H9 (cell line): Measurements from ENCODE around the gene GLCCI1. TPM values are rescaled to one million over a fixed set of nuclear protein-coding genes. Genes with fewer than 3 reads are reported as not detected.

Source experiments
- DNase-seq: peaks from one replicate; pipeline ENCODE4 v3.0.0-alpha.2; 2017
- H2AFZ ChIP-seq: one replicate; pipeline ENCODE4 v1.6.1; 2013; ENCODE audit warnings: mild to moderate bottlenecking, low read length, control low read depth, moderate library complexity
- H2AK5ac ChIP-seq: 2 replicates; pipeline ENCODE4 v1.6.1; 2013; ENCODE audit warnings: low read length, control low read depth, mixed read lengths; ENCODE audit not compliant: insufficient read length
- H2BK120ac ChIP-seq: one replicate; pipeline ENCODE4 v1.6.1; 2013; ENCODE audit warnings: low read depth, mild to moderate bottlenecking, low read length, control low read depth, inconsistent platforms; ENCODE audit not compliant: poor library complexity, severe bottlenecking
- H2BK12ac ChIP-seq: 2 replicates; pipeline ENCODE4 v1.6.1; 2013; ENCODE audit warnings: low read length, control low read depth, mixed read lengths, low read depth; ENCODE audit not compliant: insufficient read length
- H2BK15ac ChIP-seq: 2 replicates; pipeline ENCODE4 v1.6.1; 2013; ENCODE audit warnings: low read depth, low read length, control low read depth
- H2BK20ac ChIP-seq: one replicate; pipeline ENCODE4 v1.6.1; 2013; ENCODE audit warnings: low read depth, mild to moderate bottlenecking, low read length, control low read depth, inconsistent platforms; ENCODE audit not compliant: poor library complexity, severe bottlenecking
- H2BK5ac ChIP-seq: 2 replicates; pipeline ENCODE4 v1.6.1; 2013; ENCODE audit warnings: low read length, control low read depth, mixed read lengths; ENCODE audit not compliant: insufficient read length
- H3K14ac ChIP-seq: 2 replicates; pipeline ENCODE4 v1.6.1; 2013; ENCODE audit warnings: low read length, control low read depth; ENCODE audit not compliant: insufficient read depth
- H3K18ac ChIP-seq: 2 replicates; pipeline ENCODE4 v1.6.1; 2013; ENCODE audit warnings: low read depth, mild to moderate bottlenecking, mixed read lengths, low read length, control low read depth; ENCODE audit not compliant: insufficient read length
- H3K23ac ChIP-seq: 2 replicates; pipeline ENCODE4 v1.6.1; 2013; ENCODE audit warnings: low read length, control low read depth, mixed read lengths, low read depth; ENCODE audit not compliant: insufficient read length
- H3K23me2 ChIP-seq: 2 replicates; pipeline ENCODE4 v1.6.1; 2013; ENCODE audit warnings: low read depth, mild to moderate bottlenecking, mixed read lengths, low read length, control low read depth; ENCODE audit not compliant: insufficient read length, poor library complexity, severe bottlenecking
- H3K27ac ChIP-seq: 2 replicates; pipeline ENCODE4 v1.5.1; 2013; ENCODE audit warnings: low read length, control low read depth, mixed read lengths, low read depth; ENCODE audit not compliant: insufficient read length
- H3K27me3 ChIP-seq: 2 replicates; pipeline ENCODE4 v1.6.1; 2013; ENCODE audit warnings: low read length, control low read depth, inconsistent platforms; ENCODE audit not compliant: insufficient read depth
- H3K4ac ChIP-seq: 2 replicates; pipeline ENCODE4 v1.6.1; 2013; ENCODE audit warnings: low read depth, mild to moderate bottlenecking, control low read depth, inconsistent platforms, low read length, moderate library complexity
- H3K4me1 ChIP-seq: 2 replicates; pipeline ENCODE4 v1.6.1; 2013; ENCODE audit warnings: low read length, control low read depth, inconsistent platforms; ENCODE audit not compliant: insufficient read depth
- H3K4me2 ChIP-seq: 2 replicates; pipeline ENCODE4 v1.6.1; 2013; ENCODE audit warnings: low read length, control low read depth, mixed read lengths; ENCODE audit not compliant: insufficient read length, insufficient read depth
- H3K56ac ChIP-seq: 2 replicates; pipeline ENCODE4 v1.6.1; 2013; ENCODE audit warnings: low read depth, mild to moderate bottlenecking, mixed read lengths, low read length, control low read depth; ENCODE audit not compliant: insufficient read length
- H3K79me1 ChIP-seq: 2 replicates; pipeline ENCODE4 v1.6.1; 2013; ENCODE audit warnings: low read depth, mild to moderate bottlenecking, moderate library complexity, low read length, control low read depth, inconsistent platforms; ENCODE audit not compliant: insufficient read depth, poor library complexity, severe bottlenecking
- H3K79me2 ChIP-seq: 2 replicates; pipeline ENCODE4 v1.6.1; 2013; ENCODE audit warnings: low read length, control low read depth, inconsistent platforms; ENCODE audit not compliant: insufficient read depth
- H3K9ac ChIP-seq: 2 replicates; pipeline ENCODE4 v1.6.1; 2013; ENCODE audit warnings: low read length, control low read depth, mixed read lengths; ENCODE audit not compliant: insufficient read length; ENCODE audit errors: extremely low read depth
- H3K9me3 ChIP-seq: one replicate; pipeline ENCODE4 v1.6.1; 2013; ENCODE audit warnings: low read depth, low read length, inconsistent platforms; ENCODE audit not compliant: control insufficient read depth
- H3T11ph ChIP-seq: one replicate; pipeline ENCODE4 v1.6.1; 2013; ENCODE audit warnings: mild to moderate bottlenecking, low read length, control low read depth, inconsistent platforms
- H4K20me1 ChIP-seq: one replicate; pipeline ENCODE4 v1.6.1; 2013; ENCODE audit not compliant: control insufficient read depth, insufficient read length, insufficient read depth
- H4K5ac ChIP-seq: 2 replicates; pipeline ENCODE4 v1.6.1; 2013; ENCODE audit warnings: low read depth, mild to moderate bottlenecking, mixed read lengths, low read length, control low read depth; ENCODE audit not compliant: insufficient read length
- H4K8ac ChIP-seq: replicated peaks from 2 replicates; pipeline ENCODE4 v1.6.1; 2013; ENCODE audit warnings: low read length, control low read depth, mixed read lengths, low read depth; ENCODE audit not compliant: insufficient read length
- H4K91ac ChIP-seq: 2 replicates; pipeline ENCODE4 v1.6.1; 2013; ENCODE audit warnings: low read depth, mild to moderate bottlenecking, moderate library complexity, mixed read lengths, low read length, control low read depth; ENCODE audit not compliant: insufficient read length
- H3K27ac Mint-ChIP-seq, 3 experiments: 2 replicates in 2 of 3; 3 replicates in 1 of 3; pipeline ENCODE4 v1.8.0; 2020 to 2021; ENCODE audit warnings: mixed read lengths in 3 of 3, mild to moderate bottlenecking in 1 of 3, moderate library complexity in 1 of 3
- H3K27me3 Mint-ChIP-seq: 2 replicates; pipeline ENCODE4 v1.8.0; 2021; ENCODE audit warnings: low read depth, mild to moderate bottlenecking, moderate library complexity, mixed read lengths
- H3K36me3 Mint-ChIP-seq, 3 experiments: 2 replicates in 2 of 3; 3 replicates in 1 of 3; pipeline ENCODE4 v1.8.0; 2020 to 2021; ENCODE audit warnings: low read depth in 3 of 3, mixed read lengths in 3 of 3; ENCODE audit not compliant: insufficient read depth in 1 of 3
- H3K4me1 Mint-ChIP-seq, 2 experiments: 2 replicates each; pipeline ENCODE4 v1.8.0; 2020; ENCODE audit warnings: mixed read lengths in 2 of 2
- H3K4me3 Mint-ChIP-seq, 2 experiments: 2 replicates in 1 of 2; 3 replicates in 1 of 2; pipeline ENCODE4 v1.8.0; 2020 to 2021; ENCODE audit warnings: mild to moderate bottlenecking in 2 of 2, mixed read lengths in 2 of 2, moderate library complexity in 1 of 2
- H3K9me3 Mint-ChIP-seq, 2 experiments: 2 replicates in 1 of 2; 3 replicates in 1 of 2; pipeline ENCODE4 v1.8.0; 2020; ENCODE audit warnings: mild to moderate bottlenecking in 2 of 2, mixed read lengths in 2 of 2, moderate library complexity in 1 of 2
- WGBS: extraction: QIAGEN DNeasy Blood & Tissue Kit; methylation state at CpG from one replicate; pipeline ENCODE4 v1.1.7; 2013; ENCODE audit warnings: missing lambda C conversion rate, low lambda C conversion rate, mixed read lengths; ENCODE audit not compliant: insufficient read length; ENCODE audit errors: extremely low coverage; 5-methylcytosine and 5-hydroxymethylcytosine counted together
- total RNA-seq: library from RNA; stranded (reverse); gene quantifications from 2 replicates; pipeline ENCODE4 v1.2.1, GENCODE V29; 2021
- TF ChIP-seq, protein P1 (sequence below): fragments of 200-600 bp; sonication (generic); conservative IDR thresholded peaks from 3 replicates; pipeline ENCODE4 v1.8.0; 2021; ENCODE audit warnings: antibody characterized with exemption, mild to moderate bottlenecking

Gene GLCCI1
- total RNA-seq, 1 experiment from 2014 or later = 19.1 TPM

GRCh38 chr7:8121243-8121642 lies 152.6 kb downstream of the GLCCI1 start:
- no peaks in the 10 kb centered on the region for H3K79me1 ChIP-seq
- Mint-ChIP-seq H3K27me3 (no peaks in the 10 kb centered on the region), H3K36me3 (peaks cover 0 to 4% (median 0%) of the 10 kb centered on the region in 3 experiments; a peak in 2 of 7 replicates), H3K4me3 (no peak overlapping the region), H3K27ac (no peak overlapping the region), H3K4me1 (peaks cover 22 to 27% of the 10 kb centered on the region in 2 experiments), H3K9me3 (no peaks in the 10 kb centered on the region)
- no peak overlapping the region for H4K91ac ChIP-seq
- no peak overlapping the region for H2BK120ac ChIP-seq
- no peak overlapping the region for H3K27ac ChIP-seq
- H3K4me1 ChIP-seq = peaks cover 8% of the 10 kb centered on the region
- TF ChIP-seq, protein P1, sequence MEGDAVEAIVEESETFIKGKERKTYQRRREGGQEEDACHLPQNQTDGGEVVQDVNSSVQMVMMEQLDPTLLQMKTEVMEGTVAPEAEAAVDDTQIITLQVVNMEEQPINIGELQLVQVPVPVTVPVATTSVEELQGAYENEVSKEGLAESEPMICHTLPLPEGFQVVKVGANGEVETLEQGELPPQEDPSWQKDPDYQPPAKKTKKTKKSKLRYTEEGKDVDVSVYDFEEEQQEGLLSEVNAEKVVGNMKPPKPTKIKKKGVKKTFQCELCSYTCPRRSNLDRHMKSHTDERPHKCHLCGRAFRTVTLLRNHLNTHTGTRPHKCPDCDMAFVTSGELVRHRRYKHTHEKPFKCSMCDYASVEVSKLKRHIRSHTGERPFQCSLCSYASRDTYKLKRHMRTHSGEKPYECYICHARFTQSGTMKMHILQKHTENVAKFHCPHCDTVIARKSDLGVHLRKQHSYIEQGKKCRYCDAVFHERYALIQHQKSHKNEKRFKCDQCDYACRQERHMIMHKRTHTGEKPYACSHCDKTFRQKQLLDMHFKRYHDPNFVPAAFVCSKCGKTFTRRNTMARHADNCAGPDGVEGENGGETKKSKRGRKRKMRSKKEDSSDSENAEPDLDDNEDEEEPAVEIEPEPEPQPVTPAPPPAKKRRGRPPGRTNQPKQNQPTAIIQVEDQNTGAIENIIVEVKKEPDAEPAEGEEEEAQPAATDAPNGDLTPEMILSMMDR = no peak
- H3K4ac ChIP-seq = no peak overlapping the region
- H4K5ac ChIP-seq = no peak overlapping the region
- no peaks in the 10 kb centered on the region for H3K79me2 ChIP-seq
- H2BK15ac ChIP-seq = no peak overlapping the region
- H3K4me2 ChIP-seq = no peak overlapping the region
- H3K9ac ChIP-seq = no peak overlapping the region
- H3K56ac ChIP-seq = no peak overlapping the region
- H4K20me1 ChIP-seq = no peaks in the 10 kb centered on the region
- no peak overlapping the region for H2AFZ ChIP-seq
- H3T11ph ChIP-seq = no peak overlapping the region
- no peak overlapping the region for H3K14ac ChIP-seq
- WGBS = no CpG with 5 or more reads among the region's 3 CpGs
- no peak overlapping the region for H4K8ac ChIP-seq
- no peaks in the 10 kb centered on the region for H3K27me3 ChIP-seq
- no peak overlapping the region for H2AK5ac ChIP-seq
- H3K18ac ChIP-seq = no peak overlapping the region
- H3K9me3 ChIP-seq = no peaks in the 10 kb centered on the region
- no peak overlapping the region for H2BK12ac ChIP-seq
- no peak overlapping the region for H2BK20ac ChIP-seq
- H3K23me2 ChIP-seq = no peaks in the 10 kb centered on the region
- no peak overlapping the region for H3K23ac ChIP-seq
- DNase-seq = no peak
- H2BK5ac ChIP-seq = no peak overlapping the region
